Measurements from ENCODE around the gene EXD3.
"Not testable (repeated sequence)": the region's sequence is repeated elsewhere in the genome, so short reads cannot be mapped to it uniquely, and the experiment has no call there.

EXD3 gene

GRCh38 chr9:137339045-137339907 is 83.7 kb downstream of the EXD3 start:
- H3K4me3 ChIP-seq (ENCODE audit: low read depth, low read length), result no peak overlapping the region
- no peak for TF ChIP-seq CTCF (IDR thresholded peaks at IDR 0.05; ENCODE audit: low read depth, low read length, missing control alignments)
- DNase-seq (ENCODE audit: low read depth), result no peak

- H3K4me3 ChIP-seq (ENCODE audit: low read depth, low read length), result no peak overlapping the region
- no peak for TF ChIP-seq CTCF (IDR thresholded peaks at IDR 0.05; ENCODE audit: low read depth, low read length, missing control alignments)
- no peak for DNase-seq (ENCODE audit: low read depth)
Measured at GRCh38 chr9:137336735-137337134, 86.2 kb downstream of the EXD3 start.

GRCh38 chr9:137333016-137333671 is 89.8 kb downstream of the EXD3 start:
- TF ChIP-seq CTCF (IDR thresholded peaks at IDR 0.05; ENCODE audit: low read depth, low read length, missing control alignments), result no peak
- no peak overlapping the region for H3K4me3 ChIP-seq (ENCODE audit: low read depth, low read length)
- no peak for DNase-seq (ENCODE audit: low read depth)

GRCh38 chr9:137331929-137332328 is 91.0 kb downstream of the EXD3 start:
- no peak for DNase-seq (ENCODE audit: low read depth)
- no peak for TF ChIP-seq CTCF (IDR thresholded peaks at IDR 0.05; ENCODE audit: low read depth, low read length, missing control alignments)
- H3K4me3 ChIP-seq (ENCODE audit: low read depth, low read length), result no peak overlapping the region

- no peak overlapping the region for H3K4me3 ChIP-seq (ENCODE audit: low read depth, low read length)
- no peak for TF ChIP-seq CTCF (IDR thresholded peaks at IDR 0.05; ENCODE audit: low read depth, low read length, missing control alignments)
- DNase-seq (ENCODE audit: low read depth), result no peak
Measured at GRCh38 chr9:137330689-137331088, 92.3 kb downstream of the EXD3 start.

- H3K4me3 ChIP-seq (ENCODE audit: low read depth, low read length); DNase-seq (ENCODE audit: low read depth): not testable (repeated sequence)
Measured at GRCh38 chr9:137329590-137329989, 93.4 kb downstream of the EXD3 start.

- not testable (repeated sequence) for DNase-seq (ENCODE audit: low read depth); H3K4me3 ChIP-seq (ENCODE audit: low read depth, low read length)
Measured at GRCh38 chr9:137327641-137328550, 95.1 kb downstream of the EXD3 start.
